LNCaP clone FGC (cell line): ENCODE data around the gene RTN3.
A peak's percentile ranks its signal among the peaks of the same experiment; 100 is the strongest.

ENCODE experiments used
- DNase-seq: peaks from one replicate; pipeline ENCODE4 v3.0.0-alpha.2; 2011; ENCODE audit warnings: low read depth
- H3K4me3 ChIP-seq: 2 replicates; pipeline ENCODE4 v1.5.1; 2011; ENCODE audit warnings: mild to moderate bottlenecking, low read depth, low read length, control low read depth
- TF ChIP-seq, protein P1 (sequence below): IDR thresholded peaks from 2 replicates; pipeline ENCODE4 v1.5.1; 2012; ENCODE audit warnings: mild to moderate bottlenecking; ENCODE audit not compliant: control insufficient read depth, insufficient read depth; ENCODE audit errors: extremely low read depth

RTN3 gene

DNA sequence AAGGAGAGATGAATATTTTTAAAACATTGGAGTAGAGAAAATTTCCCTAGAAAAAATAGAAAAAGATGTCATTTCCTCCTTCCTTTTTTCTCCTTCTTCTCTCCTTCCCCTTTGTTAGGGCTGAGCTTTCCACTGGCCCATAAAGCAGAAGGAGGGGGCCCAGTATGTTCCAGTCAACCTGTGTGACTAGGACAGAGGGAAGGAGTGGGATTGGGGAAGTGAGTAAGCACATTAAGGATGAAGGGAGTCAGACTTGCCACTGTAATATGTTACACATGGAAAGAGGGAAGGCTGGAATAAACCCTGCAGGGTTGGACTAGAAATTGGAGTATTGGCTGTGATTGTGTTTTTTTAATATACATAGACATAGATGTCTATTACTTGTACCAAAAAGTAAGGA, 111.9 kb downstream of the RTN3 start:
- DNase-seq = no peak
- TF ChIP-seq, protein P1, sequence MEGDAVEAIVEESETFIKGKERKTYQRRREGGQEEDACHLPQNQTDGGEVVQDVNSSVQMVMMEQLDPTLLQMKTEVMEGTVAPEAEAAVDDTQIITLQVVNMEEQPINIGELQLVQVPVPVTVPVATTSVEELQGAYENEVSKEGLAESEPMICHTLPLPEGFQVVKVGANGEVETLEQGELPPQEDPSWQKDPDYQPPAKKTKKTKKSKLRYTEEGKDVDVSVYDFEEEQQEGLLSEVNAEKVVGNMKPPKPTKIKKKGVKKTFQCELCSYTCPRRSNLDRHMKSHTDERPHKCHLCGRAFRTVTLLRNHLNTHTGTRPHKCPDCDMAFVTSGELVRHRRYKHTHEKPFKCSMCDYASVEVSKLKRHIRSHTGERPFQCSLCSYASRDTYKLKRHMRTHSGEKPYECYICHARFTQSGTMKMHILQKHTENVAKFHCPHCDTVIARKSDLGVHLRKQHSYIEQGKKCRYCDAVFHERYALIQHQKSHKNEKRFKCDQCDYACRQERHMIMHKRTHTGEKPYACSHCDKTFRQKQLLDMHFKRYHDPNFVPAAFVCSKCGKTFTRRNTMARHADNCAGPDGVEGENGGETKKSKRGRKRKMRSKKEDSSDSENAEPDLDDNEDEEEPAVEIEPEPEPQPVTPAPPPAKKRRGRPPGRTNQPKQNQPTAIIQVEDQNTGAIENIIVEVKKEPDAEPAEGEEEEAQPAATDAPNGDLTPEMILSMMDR = no peak

DNA sequence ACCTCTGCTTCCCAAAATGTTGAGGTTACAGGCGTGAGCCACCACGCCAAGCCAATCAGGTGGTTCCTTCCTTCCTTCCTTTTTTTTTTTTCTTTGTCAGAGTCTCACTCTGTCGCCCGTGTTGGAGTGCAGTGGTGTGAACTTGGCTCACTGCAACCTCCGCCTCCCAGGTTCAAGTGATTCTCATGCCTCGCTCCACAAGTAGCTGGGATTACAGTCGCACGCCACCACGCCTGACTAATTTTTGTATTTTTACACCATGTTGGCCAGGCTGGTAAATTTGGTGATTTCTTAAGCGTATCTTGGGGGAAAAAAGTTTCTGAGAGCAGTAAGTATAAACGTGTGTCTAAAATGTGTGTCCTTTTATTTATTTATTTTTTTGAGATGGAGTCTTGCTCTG, 113.8 kb downstream of the RTN3 start:
- H3K4me3 ChIP-seq = no peak overlapping the region
- TF ChIP-seq, protein P1 = no peak

More for the DNA sequence above, 111.9 kb downstream of the RTN3 start:
- no peak overlapping the region for H3K4me3 ChIP-seq

DNA sequence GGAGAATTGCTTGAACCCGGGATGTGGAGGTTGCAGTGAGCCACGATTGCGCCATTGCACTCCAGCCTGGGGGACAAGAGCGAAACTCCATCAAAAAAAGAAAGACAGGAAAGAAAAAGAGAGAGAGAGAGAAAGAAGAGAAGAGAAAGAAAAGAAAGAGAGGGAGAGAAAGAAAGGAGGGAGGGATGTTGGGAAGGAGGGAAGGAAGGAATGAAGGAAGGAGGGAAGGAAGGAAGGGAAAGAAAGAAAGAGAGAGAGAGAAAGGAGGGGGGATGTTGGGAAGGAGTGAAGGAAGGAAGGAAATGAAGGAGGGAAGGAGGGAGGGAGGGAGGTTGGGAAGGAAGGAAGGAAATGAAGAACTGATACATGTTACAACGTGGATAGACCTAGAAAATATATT, 119.6 kb downstream of the RTN3 start:
- TF ChIP-seq, protein P1 = no peak
- no peak overlapping the region for H3K4me3 ChIP-seq
- DNase-seq = no peak

More for the DNA sequence above, 113.8 kb downstream of the RTN3 start:
- DNase-seq = no peak

GRCh38 chr11:63802637-63803414, 121.5 kb downstream of the RTN3 start:
- no peak overlapping the region for H3K4me3 ChIP-seq
- DNase-seq = no peak
- TF ChIP-seq, protein P1 = no peak

DNA sequence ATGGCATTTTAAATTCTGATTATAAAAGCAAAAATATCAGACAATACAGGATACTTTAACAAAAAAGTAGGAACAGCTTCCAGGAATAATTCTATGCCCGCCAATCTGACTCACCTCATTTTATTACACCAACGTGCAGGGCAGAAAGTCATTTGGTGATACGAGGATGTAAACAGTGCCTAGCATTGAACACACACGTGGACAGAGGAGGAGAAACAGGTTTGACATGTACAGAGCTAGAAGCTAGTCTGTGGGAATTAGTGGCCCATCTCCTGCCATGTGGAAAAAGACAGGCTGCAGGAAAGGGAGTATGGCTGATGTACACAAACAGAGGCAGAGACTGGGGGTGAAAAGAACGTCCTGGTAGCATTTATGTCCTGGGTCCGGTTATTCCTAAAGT, 123.0 kb downstream of the RTN3 start:
- peak; percentile 67 for DNase-seq
- TF ChIP-seq, protein P1 = no peak
- no peak overlapping the region for H3K4me3 ChIP-seq

DNA sequence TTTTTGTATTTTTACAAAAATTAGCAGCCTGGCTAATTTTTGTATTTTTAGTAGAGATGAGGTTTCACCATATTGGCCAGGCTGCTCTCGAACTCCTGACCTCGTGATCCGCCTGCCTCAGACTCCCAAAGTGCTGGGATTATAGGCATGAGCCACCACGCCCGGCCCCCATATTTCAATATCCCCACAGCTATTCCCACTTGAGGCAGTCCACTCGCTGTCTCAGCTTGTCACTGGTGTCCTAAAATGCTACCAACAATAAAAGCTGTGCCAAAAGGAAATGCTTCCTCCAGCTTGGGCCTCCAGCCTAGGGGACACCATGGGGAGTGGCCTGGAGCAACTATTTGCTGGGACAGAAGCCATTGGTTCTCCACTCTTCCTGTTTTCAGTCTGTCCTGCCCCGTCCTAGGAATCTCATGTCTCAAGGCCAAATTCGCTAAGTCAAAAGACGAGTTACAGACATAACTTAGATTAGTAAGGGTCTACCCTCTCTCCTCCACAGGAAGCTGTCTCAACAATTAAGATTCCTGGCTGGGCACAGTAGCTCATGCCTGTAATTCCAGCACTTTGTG, 124.6 kb downstream of the RTN3 start:
- TF ChIP-seq, protein P1 = no peak
- DNase-seq = no peak
- no peak overlapping the region for H3K4me3 ChIP-seq
